PFSK-1 (cell line): ENCODE measurements around the gene PLEKHM3.

Experiments
- FOXP2 ChIP-seq: optimal IDR thresholded peaks from 2 replicates; pipeline ENCODE3; 2011; ENCODE audit warnings: borderline replicate concordance, control low read depth, inconsistent platforms; ENCODE audit not compliant: insufficient read depth; ENCODE audit errors: extremely low read length, extremely low read depth
- POLR2AphosphoS5 ChIP-seq: IDR thresholded peaks from 2 replicates; pipeline ENCODE4 v1.6.1; 2012; ENCODE audit warnings: low read depth, mild to moderate bottlenecking, control low read depth, low read length, moderate library complexity
- SIN3A ChIP-seq: IDR thresholded peaks from 2 replicates; pipeline ENCODE4 v1.6.1; 2012; ENCODE audit warnings: mild to moderate bottlenecking, low read length, moderate library complexity, borderline replicate concordance; ENCODE audit not compliant: insufficient read depth
- TAF1 ChIP-seq: IDR thresholded peaks from 2 replicates; pipeline ENCODE4 v1.6.1; 2012; ENCODE audit warnings: low read length, control low read depth, borderline replicate concordance; ENCODE audit not compliant: insufficient read depth
- TF ChIP-seq, protein P1 (sequence below), 2 experiments: IDR thresholded peaks; 2 replicates each; pipeline versions ENCODE4 v1.6.1 to v1.8.0; 2011 to 2012; ENCODE audit warnings: low read depth in 2 of 2, low read length in 2 of 2, control low read depth in 1 of 2, inconsistent platforms in 1 of 2, mild to moderate bottlenecking in 1 of 2, moderate library complexity in 1 of 2; ENCODE audit not compliant: insufficient read depth in 1 of 2

Gene PLEKHM3

DNA sequence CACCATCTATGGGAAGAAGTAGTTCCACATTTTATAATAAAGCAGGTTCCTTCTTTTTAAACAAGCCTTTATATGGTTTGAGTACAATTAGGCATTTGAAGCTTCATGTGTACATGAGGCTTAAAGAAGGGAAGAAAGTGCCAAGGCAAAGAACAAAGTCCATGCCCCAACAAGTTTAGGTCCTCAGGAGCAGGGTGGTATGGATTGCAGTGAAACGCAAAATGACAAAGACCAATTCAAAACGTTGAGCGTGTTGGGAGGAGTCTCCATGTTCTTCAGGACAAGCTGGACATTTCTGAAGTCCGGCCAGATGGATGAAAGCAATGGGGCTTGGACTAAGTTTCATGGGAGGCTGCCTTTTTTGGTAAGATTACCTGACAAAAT is 176.8 kb downstream of the PLEKHM3 start:
- TF ChIP-seq FOXP2 (no peak), TAF1 (no peak), POLR2AphosphoS5 (no peak), SIN3A (no peak)
- TF ChIP-seq, protein P1, sequence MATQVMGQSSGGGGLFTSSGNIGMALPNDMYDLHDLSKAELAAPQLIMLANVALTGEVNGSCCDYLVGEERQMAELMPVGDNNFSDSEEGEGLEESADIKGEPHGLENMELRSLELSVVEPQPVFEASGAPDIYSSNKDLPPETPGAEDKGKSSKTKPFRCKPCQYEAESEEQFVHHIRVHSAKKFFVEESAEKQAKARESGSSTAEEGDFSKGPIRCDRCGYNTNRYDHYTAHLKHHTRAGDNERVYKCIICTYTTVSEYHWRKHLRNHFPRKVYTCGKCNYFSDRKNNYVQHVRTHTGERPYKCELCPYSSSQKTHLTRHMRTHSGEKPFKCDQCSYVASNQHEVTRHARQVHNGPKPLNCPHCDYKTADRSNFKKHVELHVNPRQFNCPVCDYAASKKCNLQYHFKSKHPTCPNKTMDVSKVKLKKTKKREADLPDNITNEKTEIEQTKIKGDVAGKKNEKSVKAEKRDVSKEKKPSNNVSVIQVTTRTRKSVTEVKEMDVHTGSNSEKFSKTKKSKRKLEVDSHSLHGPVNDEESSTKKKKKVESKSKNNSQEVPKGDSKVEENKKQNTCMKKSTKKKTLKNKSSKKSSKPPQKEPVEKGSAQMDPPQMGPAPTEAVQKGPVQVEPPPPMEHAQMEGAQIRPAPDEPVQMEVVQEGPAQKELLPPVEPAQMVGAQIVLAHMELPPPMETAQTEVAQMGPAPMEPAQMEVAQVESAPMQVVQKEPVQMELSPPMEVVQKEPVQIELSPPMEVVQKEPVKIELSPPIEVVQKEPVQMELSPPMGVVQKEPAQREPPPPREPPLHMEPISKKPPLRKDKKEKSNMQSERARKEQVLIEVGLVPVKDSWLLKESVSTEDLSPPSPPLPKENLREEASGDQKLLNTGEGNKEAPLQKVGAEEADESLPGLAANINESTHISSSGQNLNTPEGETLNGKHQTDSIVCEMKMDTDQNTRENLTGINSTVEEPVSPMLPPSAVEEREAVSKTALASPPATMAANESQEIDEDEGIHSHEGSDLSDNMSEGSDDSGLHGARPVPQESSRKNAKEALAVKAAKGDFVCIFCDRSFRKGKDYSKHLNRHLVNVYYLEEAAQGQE (IDR thresholded peaks at IDR 0.05; ENCODE audit: insufficient read depth in 1 of 2, low read depth in 2 of 2, low read length in 2 of 2) = no peak

DNA sequence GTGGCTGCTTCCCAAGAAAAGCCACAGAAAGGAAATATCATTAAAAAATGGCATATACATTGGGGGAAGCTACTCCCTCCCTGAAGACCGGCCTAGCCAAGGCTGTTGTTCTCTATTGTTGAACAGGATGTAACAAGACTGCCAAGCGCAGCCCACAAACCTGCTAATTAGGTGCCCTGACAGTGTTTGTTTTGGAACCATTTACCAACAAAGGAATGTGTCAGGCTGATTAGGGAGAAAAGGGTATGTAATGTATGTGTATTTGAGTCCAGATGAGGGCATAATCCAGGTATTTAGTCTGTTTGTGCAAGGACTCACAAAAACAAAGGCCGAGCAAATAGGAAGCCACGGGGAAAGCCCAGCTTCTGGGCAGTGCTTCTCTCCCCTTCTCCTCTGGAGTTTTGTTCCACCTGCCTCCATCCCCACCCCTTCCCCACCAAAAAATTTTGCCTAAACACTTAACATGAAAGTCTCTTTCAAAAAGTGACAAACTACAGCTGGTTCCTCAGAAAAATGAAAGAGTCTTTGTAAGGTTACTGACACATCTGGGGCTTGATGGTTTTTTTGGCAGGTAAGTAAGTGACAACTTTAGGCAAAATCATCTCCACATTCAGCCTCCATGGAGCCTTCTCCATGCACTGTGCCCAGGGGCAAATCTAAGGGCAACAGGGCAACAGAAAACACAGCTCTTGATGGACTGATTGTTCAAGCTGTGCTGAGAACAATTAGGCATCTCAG is 177.4 kb downstream of the PLEKHM3 start:
- TF ChIP-seq FOXP2 (no peak), SIN3A (no peak), TAF1 (no peak), POLR2AphosphoS5 (peak; percentile 49; the same call in 1 of the 2 replicates)
- TF ChIP-seq, protein P1 (IDR thresholded peaks at IDR 0.05; ENCODE audit: insufficient read depth in 1 of 2, low read depth in 2 of 2, low read length in 2 of 2) = peak in 1 of 2 experiments; percentile 73; a peak in 1 of 4 replicates

DNA sequence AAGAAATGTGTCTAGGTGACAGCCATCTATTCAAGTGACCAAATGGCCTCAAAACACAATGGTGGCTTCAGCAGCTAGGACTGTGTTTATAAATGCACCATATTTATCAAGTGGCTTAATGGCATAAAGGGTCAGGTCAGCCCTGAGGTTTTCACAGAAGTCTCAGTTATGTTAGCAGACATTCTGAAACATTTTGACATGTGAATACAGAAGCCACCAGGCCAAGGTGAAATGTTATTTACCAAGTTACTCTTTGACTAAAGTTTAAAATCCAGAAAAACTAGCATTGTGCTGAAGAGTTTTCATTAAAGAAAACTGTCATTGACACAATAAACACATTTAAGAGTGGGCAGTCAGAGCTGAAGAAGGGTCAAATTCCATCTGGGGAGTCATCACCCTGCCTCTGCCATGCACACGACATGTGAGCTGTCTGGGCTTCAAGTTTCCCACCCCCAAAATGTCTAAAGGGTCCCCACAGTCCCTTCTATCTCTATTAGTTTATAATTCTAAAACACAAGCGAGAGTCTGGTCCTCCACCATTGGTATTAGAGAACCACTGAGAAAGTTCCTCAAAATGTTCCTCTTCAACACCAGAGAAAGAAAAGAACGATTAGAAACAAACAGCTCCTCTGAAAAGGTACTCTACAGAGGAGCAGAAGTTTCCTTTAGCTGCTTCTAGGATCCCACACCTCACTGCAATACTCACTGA is 178.1 kb downstream of the PLEKHM3 start:
- TF ChIP-seq POLR2AphosphoS5 (no peak), TAF1 (no peak), FOXP2 (no peak), SIN3A (no peak)
- TF ChIP-seq, protein P1 (IDR thresholded peaks at IDR 0.05; ENCODE audit: insufficient read depth in 1 of 2, low read depth in 2 of 2, low read length in 2 of 2) = no peak

DNA sequence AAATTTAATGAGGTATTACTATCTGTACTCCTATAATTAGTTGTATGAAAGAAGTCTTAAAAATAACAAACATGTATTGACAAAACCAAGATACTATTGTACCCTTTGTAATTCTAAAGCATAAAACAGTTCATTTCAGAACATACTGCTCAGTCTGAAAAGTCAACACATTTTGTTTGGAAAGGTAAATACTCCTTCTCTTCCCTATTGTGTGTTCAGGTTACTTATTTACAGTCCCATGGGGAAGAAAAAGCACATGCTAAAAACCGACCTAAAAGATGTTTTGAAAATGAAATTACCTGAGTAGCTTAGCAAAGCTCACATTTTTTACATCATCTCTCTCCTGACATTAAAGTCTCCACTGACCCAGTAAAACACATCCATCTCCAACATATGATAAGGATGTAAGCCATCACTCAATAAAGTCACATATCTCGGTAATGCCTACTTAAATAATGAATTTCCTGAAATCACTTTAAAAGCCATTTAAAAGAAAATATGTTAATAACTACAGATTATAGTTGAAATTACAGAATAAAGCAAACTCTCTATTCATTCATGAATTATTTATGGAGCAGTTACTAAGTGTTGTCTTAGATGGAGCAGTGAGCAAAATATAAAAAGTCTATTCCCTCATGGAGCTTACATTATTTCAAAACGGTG is 180.0 kb downstream of the PLEKHM3 start:
- TF ChIP-seq TAF1 = no peak
- TF ChIP-seq POLR2AphosphoS5 = no peak
- TF ChIP-seq, protein P1 (IDR thresholded peaks at IDR 0.05; ENCODE audit: insufficient read depth in 1 of 2, low read depth in 2 of 2, low read length in 2 of 2) = no peak
- no peak for TF ChIP-seq FOXP2
- no peak for TF ChIP-seq SIN3A
